DMS53 treated with DMSO at 0.1 percent for 48 hours (cell line): ENCODE results near the gene SULT2B1.

ENCODE experiments used
- DNase-seq: peaks from one replicate; lab custom pipeline; 2025; ENCODE audit not compliant: unreplicated experiment; lab: John Stamatoyannopoulos, UW

Gene SULT2B1

GRCh38 chr19:48646722-48647216 lies 94.8 kb downstream of the SULT2B1 start:
- no peak for DNase-seq

- no peak for DNase-seq
Measured at GRCh38 chr19:48648134-48648533, 96.2 kb downstream of the SULT2B1 start.
